ENCODE results near the gene ST3GAL6. TPM values are rescaled to one million over a fixed set of nuclear protein-coding genes. Genes with fewer than 3 reads are reported as not detected.

ST3GAL6 gene
- total RNA-seq, 1 experiment from 2014 or later: 67.2 TPM

GRCh38 chr3:98728672-98729071 is 34.5 kb upstream of the ST3GAL6 start:
- H3K27me3 Mint-ChIP-seq (ENCODE audit: insufficient read depth, unreplicated experiment): no peaks in the 10 kb centered on the region
- no peaks in the 10 kb centered on the region for H3K36me3 ChIP-seq (ENCODE audit: control insufficient read depth, insufficient read depth, low read length)
- no peak for TF ChIP-seq CTCF (IDR thresholded peaks at IDR 0.05; ENCODE audit: insufficient read depth in 1 of 2, low read depth in 1 of 2, low read length in 1 of 2, severe bottlenecking in 1 of 2, unreplicated experiment in 1 of 2)
- no TSS peak for BruUV-seq (replicated peaks)
- no peaks in the 10 kb centered on the region for H3K4me1 Mint-ChIP-seq (ENCODE audit: low read depth, unreplicated experiment)
- intact Hi-C loops (cut with micrococcal nuclease; ENCODE audit: unreplicated experiment): loop anchor here (10.0 kb wide), 1 partner anchor 266 kb away; no protein-coding TSS in a partner anchor
- H3K4me1 ChIP-seq: peaks cover 6% of the 10 kb centered on the region; the same call in 1 of the 2 replicates
- ChIA-PET CTCF (no interaction called here), POLR2A (no interaction called here)
- no peak overlapping the region for H3K4me3 Mint-ChIP-seq (ENCODE audit: unreplicated experiment)
- no peak overlapping the region for H3K27ac Mint-ChIP-seq (ENCODE audit: unreplicated experiment)
- H3K27me3 ChIP-seq (replicated peaks; ENCODE audit: control insufficient read depth, insufficient read depth, low read length): no peaks in the 10 kb centered on the region
- no peak for DNase-seq
- peaks cover 6% of the 10 kb centered on the region for H3K36me3 Mint-ChIP-seq (ENCODE audit: insufficient read depth, unreplicated experiment)
- no peaks in the 10 kb centered on the region for H3K9me3 Mint-ChIP-seq (ENCODE audit: unreplicated experiment)
- H3K4me3 ChIP-seq (ENCODE audit: low read depth, low read length): no peak overlapping the region
- H3K9me3 ChIP-seq: no peaks in the 10 kb centered on the region

- Mint-ChIP-seq H3K27me3 (ENCODE audit: insufficient read depth, unreplicated experiment) (no peaks in the 10 kb centered on the region), H3K4me3 (ENCODE audit: unreplicated experiment) (peak overlapping the region; percentile 60), H3K27ac (ENCODE audit: unreplicated experiment) (peak overlapping the region; percentile 25), H3K4me1 (ENCODE audit: low read depth, unreplicated experiment) (no peaks in the 10 kb centered on the region), H3K9me3 (ENCODE audit: unreplicated experiment) (no peaks in the 10 kb centered on the region), H3K36me3 (ENCODE audit: insufficient read depth, unreplicated experiment) (peaks cover 6% of the 10 kb centered on the region)
- POLR2A ChIA-PET: no interaction called here
- no TSS peak for BruUV-seq (replicated peaks)
- intact Hi-C loops (cut with micrococcal nuclease; ENCODE audit: unreplicated experiment): no loop called here
- Histone ChIP-seq H3K27me3 (replicated peaks; ENCODE audit: control insufficient read depth, insufficient read depth, low read length) (no peaks in the 10 kb centered on the region), H3K36me3 (ENCODE audit: control insufficient read depth, insufficient read depth, low read length) (no peaks in the 10 kb centered on the region), H3K4me1 (peaks cover 17% of the 10 kb centered on the region), H3K4me3 (ENCODE audit: low read depth, low read length) (no peak overlapping the region), H3K9me3 (no peaks in the 10 kb centered on the region)
- CTCF ChIA-PET: no interaction called here
- TF ChIP-seq CTCF (IDR thresholded peaks at IDR 0.05; ENCODE audit: insufficient read depth in 1 of 2, low read depth in 1 of 2, low read length in 1 of 2, severe bottlenecking in 1 of 2, unreplicated experiment in 1 of 2): no peak
- DNase-seq: no peak
Observed at GRCh38 chr3:98730338-98730737, 32.8 kb upstream of the ST3GAL6 start.

- Mint-ChIP-seq H3K27me3 (ENCODE audit: insufficient read depth, unreplicated experiment) (no peaks in the 10 kb centered on the region), H3K4me3 (ENCODE audit: unreplicated experiment) (peak overlapping the region; percentile 60), H3K36me3 (ENCODE audit: insufficient read depth, unreplicated experiment) (peaks cover 12% of the 10 kb centered on the region), H3K27ac (ENCODE audit: unreplicated experiment) (peak overlapping the region; percentile 25), H3K4me1 (ENCODE audit: low read depth, unreplicated experiment) (peaks cover 2% of the 10 kb centered on the region), H3K9me3 (ENCODE audit: unreplicated experiment) (no peaks in the 10 kb centered on the region)
- H3K4me3 ChIP-seq (ENCODE audit: low read depth, low read length): no peak overlapping the region
- H3K27me3 ChIP-seq (replicated peaks; ENCODE audit: control insufficient read depth, insufficient read depth, low read length): no peaks in the 10 kb centered on the region
- intact Hi-C loops (cut with micrococcal nuclease; ENCODE audit: unreplicated experiment): no loop called here
- no TSS peak for BruUV-seq (replicated peaks)
- no peak for DNase-seq
- POLR2A ChIA-PET: interaction anchor here (1.4 kb wide), 1 partner anchor 11 kb away, joined by 23 read pairs; no protein-coding TSS in a partner anchor
- TF ChIP-seq CTCF (IDR thresholded peaks at IDR 0.05; ENCODE audit: insufficient read depth in 1 of 2, low read depth in 1 of 2, low read length in 1 of 2, severe bottlenecking in 1 of 2, unreplicated experiment in 1 of 2): no peak
- CTCF ChIA-PET: interaction anchor here (0.7 to 1.0 kb wide), 2 partner anchors 21 to 22 kb away, joined by 4 read pairs; no protein-coding TSS in a partner anchor
- no peaks in the 10 kb centered on the region for H3K9me3 ChIP-seq
- H3K36me3 ChIP-seq (ENCODE audit: control insufficient read depth, insufficient read depth, low read length): no peaks in the 10 kb centered on the region
- peaks cover 22% of the 10 kb centered on the region for H3K4me1 ChIP-seq
Observed at GRCh38 chr3:98730886-98731537, 32.1 kb upstream of the ST3GAL6 start.

Measured in Caco-2 (cell line).